HCT116 (cell line): ENCODE data around the gene SAMSN1. TPM values are rescaled to one million over a fixed set of nuclear protein-coding genes. Genes with fewer than 3 reads are reported as not detected.

Experiments
- ATAC-seq: fragments of 200-7000 bp; cut with Tn5 transposase; 2 replicates; pipeline ENCODE4 v1.9.1; 2020; ENCODE audit warnings: mild to moderate bottlenecking, moderate library complexity
- BruUV-seq: library from RNA; stranded (reverse); fragments of 400-500 nt; replicated peaks from 2 replicates; lab custom pipeline; 2021; lab: Mats Ljungman, UMichigan
- CTCF ChIA-PET: fragments of 300-600 bp; sonication (Branson Sonifier 250); formaldehyde crosslinking; loops from one replicate; lab custom pipeline; 2021; ENCODE audit warnings: antibody characterized with exemption; lab: Charles Lee
- POLR2A ChIA-PET: fragments of 300-600, 350-600 bp; sonication (Branson Sonifier 250); formaldehyde crosslinking; loops from one replicate; lab custom pipeline; 2021; ENCODE audit warnings: antibody characterized with exemption; lab: Charles Lee
- RAD21 ChIA-PET, 2 experiments: fragments of 300-600 bp; sonication (Branson Sonifier 250); formaldehyde crosslinking; loops; one replicate each; lab custom pipeline; 2023; ENCODE audit warnings: low total read pairs in 2 of 2; ENCODE audit not compliant: uncharacterized antibody in 2 of 2, unreplicated experiment in 2 of 2, low non-redundant PET in 1 of 2; lab: Charles Lee
- DNase-seq: peaks from one replicate; pipeline ENCODE4 v3.0.0-alpha.2; 2010; ENCODE audit warnings: low read depth, low spot score
- H2AFZ ChIP-seq: fragments of 200-600 bp; shearing (Covaris generic), sonication (generic); 2 replicates; pipeline ENCODE4 v1.6.1; 2017; ENCODE audit warnings: low read depth, mixed run types, mixed read lengths, antibody characterized with exemption, low read length; ENCODE audit not compliant: poor library complexity, severe bottlenecking
- H3K27ac ChIP-seq: 2 replicates; pipeline ENCODE4 v1.5.1; 2012; ENCODE audit warnings: low read depth, low read length
- H3K27me3 ChIP-seq: fragments of 200-600 bp; sonication (generic); 2 replicates; pipeline ENCODE4 v1.6.1; 2016; ENCODE audit warnings: mixed run types, low read length, mixed read lengths; ENCODE audit not compliant: insufficient read depth
- H3K36me3 ChIP-seq, 2 experiments: fragments of 200-500 bp in 1 of 2; fragments of 200-600 bp in 1 of 2; sonication (Bioruptor generic) in 1 of 2; sonication (generic) in 1 of 2; 2 replicates each; pipeline versions ENCODE4 v1.5.1 to v1.6.1; 2014 to 2016; ENCODE audit warnings: low read length in 2 of 2, inconsistent platforms in 1 of 2, mixed read lengths in 1 of 2, mixed run types in 1 of 2; ENCODE audit not compliant: insufficient read depth in 2 of 2, control insufficient read depth in 1 of 2
- H3K4me1 ChIP-seq, 2 experiments: fragments of 200-600 bp in 1 of 2; sonication (generic) in 1 of 2; 2 replicates each; pipeline versions ENCODE4 v1.5.1 to v1.6.1; 2012 to 2017; ENCODE audit warnings: low read length in 2 of 2, inconsistent platforms in 1 of 2, mild to moderate bottlenecking in 1 of 2, mixed read lengths in 1 of 2, mixed run types in 1 of 2, moderate library complexity in 1 of 2; ENCODE audit not compliant: insufficient read depth in 2 of 2, control insufficient read depth in 1 of 2
- H3K4me2 ChIP-seq: fragments of 200-600 bp; sonication (generic); 2 replicates; pipeline ENCODE4 v1.6.1; 2017; ENCODE audit warnings: mixed run types, low read length, mixed read lengths
- H3K4me3 ChIP-seq, 2 experiments: fragments of 200-600 bp in 1 of 2; sonication (generic) in 1 of 2; replicated peaks in 1 of 2; 2 replicates each; pipeline ENCODE4 v1.5.1; 2011 to 2016; ENCODE audit warnings: low read length in 2 of 2, control low read depth in 1 of 2, low read depth in 1 of 2, mild to moderate bottlenecking in 1 of 2, mixed read lengths in 1 of 2, mixed run types in 1 of 2
- H3K79me2 ChIP-seq: fragments of 200-600 bp; sonication (generic); 2 replicates; pipeline ENCODE4 v1.6.1; 2017; ENCODE audit warnings: mild to moderate bottlenecking, mixed run types, low read length, moderate library complexity, mixed read lengths; ENCODE audit not compliant: insufficient read depth
- H3K9ac ChIP-seq: fragments of 200-600 bp; sonication (generic); 2 replicates; pipeline ENCODE4 v1.6.1; 2016; ENCODE audit warnings: low read length, mixed read lengths
- H3K9me2 ChIP-seq: fragments of 200-600 bp; sonication (generic), shearing (Covaris generic); 2 replicates; pipeline ENCODE4 v1.6.1; 2017; ENCODE audit warnings: mixed run types, mild to moderate bottlenecking, moderate library complexity; ENCODE audit not compliant: insufficient read depth
- H3K9me3 ChIP-seq, 2 experiments: fragments of 200-500 bp in 1 of 2; fragments of 200-600 bp in 1 of 2; sonication (Bioruptor generic) in 1 of 2; sonication (generic) in 1 of 2; 2 replicates each; pipeline ENCODE4 v1.6.1; 2014 to 2017; ENCODE audit warnings: low read length in 2 of 2, mixed read lengths in 2 of 2, inconsistent platforms in 1 of 2, low read depth in 1 of 2, mild to moderate bottlenecking in 1 of 2, mixed run types in 1 of 2, moderate library complexity in 1 of 2; ENCODE audit not compliant: control insufficient read depth in 1 of 2, insufficient read depth in 1 of 2
- H4K20me1 ChIP-seq: fragments of 200-600 bp; sonication (generic), shearing (Covaris generic); 2 replicates; pipeline ENCODE4 v1.6.1; 2017; ENCODE audit warnings: mixed run types, mild to moderate bottlenecking, moderate library complexity; ENCODE audit not compliant: insufficient read depth
- ATF3 ChIP-seq: IDR thresholded peaks from 2 replicates; pipeline ENCODE4 v1.6.1; 2012
- CBX3 ChIP-seq: IDR thresholded peaks from 2 replicates; pipeline ENCODE4 v1.6.1; 2012; ENCODE audit warnings: low read depth
- CEBPB ChIP-seq: IDR thresholded peaks from 2 replicates; pipeline ENCODE4 v1.6.1; 2012; ENCODE audit warnings: low read depth
- CTCF ChIP-seq, 3 experiments: fragments of 200-600 bp in 1 of 3; sonication (generic) in 1 of 3; IDR thresholded peaks in 2 of 3; conservative IDR thresholded peaks in 1 of 3; 2 replicates each; pipeline ENCODE4 v1.5.1; 2012 to 2017; ENCODE audit warnings: low read depth in 2 of 3, low read length in 2 of 3, antibody characterized with exemption in 1 of 3, borderline replicate concordance in 1 of 3, control low read depth in 1 of 3, mild to moderate bottlenecking in 1 of 3, mixed read lengths in 1 of 3, mixed run types in 1 of 3, moderate library complexity in 1 of 3; ENCODE audit not compliant: insufficient read depth in 1 of 3
- EGR1 ChIP-seq: IDR thresholded peaks from 2 replicates; pipeline ENCODE4 v1.6.1; 2012; ENCODE audit warnings: low read depth
- ELF1 ChIP-seq: IDR thresholded peaks from 2 replicates; pipeline ENCODE4 v1.6.1; 2012; ENCODE audit warnings: low read depth, borderline replicate concordance
- EZH2 ChIP-seq: fragments of 200-600 bp; sonication (generic); IDR thresholded peaks from 2 replicates; pipeline ENCODE4 v1.6.1; 2017; ENCODE audit warnings: antibody characterized with exemption, mixed run types
- FOSL1 ChIP-seq: IDR thresholded peaks from 2 replicates; pipeline ENCODE4 v1.6.1; 2012; ENCODE audit warnings: low read depth
- JUND ChIP-seq: IDR thresholded peaks from 2 replicates; pipeline ENCODE4 v1.6.1; 2012
- MAX ChIP-seq: IDR thresholded peaks from 2 replicates; pipeline ENCODE4 v1.6.1; 2012
- POLR2A ChIP-seq: IDR thresholded peaks from 2 replicates; pipeline ENCODE4 v1.7.0; 2011; ENCODE audit warnings: borderline replicate concordance; ENCODE audit not compliant: insufficient read depth, insufficient read length; ENCODE audit errors: extremely low read depth
- POLR2AphosphoS5 ChIP-seq: IDR thresholded peaks from 2 replicates; pipeline ENCODE4 v1.6.1; 2011; ENCODE audit warnings: mild to moderate bottlenecking, low read depth, low read length, moderate library complexity
- RAD21 ChIP-seq: IDR thresholded peaks from 2 replicates; pipeline ENCODE4 v1.6.1; 2012; ENCODE audit warnings: low read depth, mild to moderate bottlenecking
- SIN3A ChIP-seq: IDR thresholded peaks from 2 replicates; pipeline ENCODE4 v1.6.1; 2012; ENCODE audit warnings: low read depth
- SP1 ChIP-seq: IDR thresholded peaks from 2 replicates; pipeline ENCODE4 v1.6.1; 2012; ENCODE audit warnings: low read depth
- TCF7L2 ChIP-seq: IDR thresholded peaks from 2 replicates; pipeline ENCODE4 v1.7.0; 2011; ENCODE audit warnings: borderline replicate concordance, inconsistent platforms; ENCODE audit not compliant: insufficient read depth, insufficient read length; ENCODE audit errors: extremely low read depth
- YY1 ChIP-seq: IDR thresholded peaks from 2 replicates; pipeline ENCODE4 v1.6.1; 2011; ENCODE audit warnings: low read length, low read depth, moderate library complexity, mild to moderate bottlenecking; ENCODE audit not compliant: insufficient replicate concordance; ENCODE audit errors: extremely low read depth
- ZBTB33 ChIP-seq: IDR thresholded peaks from 2 replicates; pipeline ENCODE4 v1.6.1; 2011; ENCODE audit warnings: mild to moderate bottlenecking, low read length, moderate library complexity; ENCODE audit not compliant: insufficient replicate concordance; ENCODE audit errors: extremely low read depth
- ZFX ChIP-seq: fragments of 450-650 bp; IDR thresholded peaks from 2 replicates; pipeline ENCODE4 v1.6.1; 2017
- ZNF274 ChIP-seq: fragments of 200-500 bp; sonication (Bioruptor generic); IDR thresholded peaks from 2 replicates; pipeline ENCODE4 v1.6.1; 2014; ENCODE audit warnings: mild to moderate bottlenecking, low read depth, low read length, inconsistent platforms
- intact Hi-C: fragments of 100-400 bp; cut with micrococcal nuclease; formaldehyde crosslinking; loops from 2 replicates; pipeline ENCODE4 v1.10.0; 2022
- total RNA-seq: library from RNA; stranded (reverse); gene quantifications from one replicate; pipeline ENCODE4 v1.2.1, GENCODE V29; 2021; ENCODE audit not compliant: unreplicated experiment

SAMSN1 gene
- total RNA-seq, 1 experiment from 2014 or later = 0.57 TPM

GRCh38 chr21:14453339-14454015 lies 92.6 kb downstream of the SAMSN1 start:
- H3K27me3 ChIP-seq = no peaks in the 10 kb centered on the region
- H2AFZ ChIP-seq = no peak overlapping the region
- ATAC-seq (no peak), DNase-seq (no peak)
- H3K4me2 ChIP-seq = no peak overlapping the region
- no TSS peak for BruUV-seq
- H4K20me1 ChIP-seq = no peaks in the 10 kb centered on the region
- H3K9me2 ChIP-seq = no peaks in the 10 kb centered on the region
- H3K27ac ChIP-seq = no peak overlapping the region
- RAD21 ChIA-PET = no interaction called here
- no peaks in the 10 kb centered on the region for H3K36me3 ChIP-seq
- intact Hi-C loops = no loop called here
- H3K9me3 ChIP-seq = no peaks in the 10 kb centered on the region
- no peaks in the 10 kb centered on the region for H3K79me2 ChIP-seq
- H3K4me1 ChIP-seq = no peaks in the 10 kb centered on the region
- TF ChIP-seq YY1 = no peak
- no peak for TF ChIP-seq SIN3A
- no peak for TF ChIP-seq RAD21
- no peak for TF ChIP-seq TCF7L2
- TF ChIP-seq EZH2 = no peak
- TF ChIP-seq CBX3 = no peak
- no peak for TF ChIP-seq ZBTB33
- no peak for TF ChIP-seq JUND
- no peak for TF ChIP-seq ATF3
- no peak for TF ChIP-seq MAX
- TF ChIP-seq ZFX = no peak
- no peak for TF ChIP-seq CTCF (IDR thresholded peaks at IDR 0.05 in 2 of 3, conservative IDR thresholded peaks at IDR 0.05 in 1 of 3; ENCODE audit: borderline replicate concordance in 1 of 3, insufficient read depth in 1 of 3, low read depth in 2 of 3, low read length in 2 of 3)
- TF ChIP-seq POLR2AphosphoS5 = no peak
- TF ChIP-seq EGR1 = no peak
- no peak for TF ChIP-seq POLR2A
- no peak for TF ChIP-seq ELF1
- TF ChIP-seq FOSL1 = no peak
- TF ChIP-seq SP1 = no peak
- no peak for TF ChIP-seq CEBPB
- TF ChIP-seq ZNF274 = no peak
- CTCF ChIA-PET = no interaction called here
- no peak overlapping the region for H3K9ac ChIP-seq
- no peak overlapping the region for H3K4me3 ChIP-seq
- POLR2A ChIA-PET = no interaction called here
